GM12878 (cell line): ENCODE measurements around the gene NTN3. TPM values are rescaled to one million over a fixed set of nuclear protein-coding genes. Genes with fewer than 3 reads are reported as not detected.

Source experiments
- TCF3 ChIP-seq: IDR thresholded peaks from 2 replicates; pipeline ENCODE4 v1.6.1; 2012; ENCODE audit warnings: low read depth, mild to moderate bottlenecking, low read length, borderline replicate concordance; ENCODE audit not compliant: insufficient read depth
- polyA plus RNA-seq, 11 experiments: library from polyadenylated mRNA; depleted of rRNA in 4 of 11; unstranded in 6 of 11; stranded (reverse) in 5 of 11; fragments of >200 nt; fragmentation: Nextera tagmentation in 4 of 11; fragmentation: Illumina TruSeq in 1 of 11; extraction: Ambion mirVana in 4 of 11; extraction: Trizol in 1 of 11; gene quantifications; 1 replicate in 1 of 11; 2 replicates in 10 of 11; pipeline versions ENCODE4 v1.2.1 to v1.2.3, GENCODE V29; 2011 to 2016; ENCODE audit warnings: inconsistent platforms in 2 of 11, missing spikeins in 2 of 11, low read depth in 1 of 11
- total RNA-seq, 4 experiments: library from RNA; depleted of rRNA in 3 of 4; stranded (reverse); fragments of >200 nt in 3 of 4; fragmentation: Illumina TruSeq in 1 of 4; extraction: Trizol in 1 of 4; gene quantifications; 2 replicates each; pipeline versions ENCODE4 v1.2.1 to v1.2.3, GENCODE V29; 2013 to 2021
- TF ChIP-seq, protein P1 (sequence below): IDR thresholded peaks from 2 replicates; pipeline ENCODE4 v1.6.1; 2012; ENCODE audit warnings: improper control_type of control experiment, low read depth, low read length; ENCODE audit not compliant: insufficient replicate concordance
- TF ChIP-seq, protein P2 (sequence below): IDR thresholded peaks from 2 replicates; pipeline ENCODE4 v1.6.1; 2012; ENCODE audit warnings: low read length, inconsistent platforms

NTN3 gene
- total and polyA plus RNA-seq, 10 of the 15 experiments (the other 5 are each of a cell fraction or from before 2014, with no cell fraction given): 0.04 TPM; not detected in 9

DNA sequence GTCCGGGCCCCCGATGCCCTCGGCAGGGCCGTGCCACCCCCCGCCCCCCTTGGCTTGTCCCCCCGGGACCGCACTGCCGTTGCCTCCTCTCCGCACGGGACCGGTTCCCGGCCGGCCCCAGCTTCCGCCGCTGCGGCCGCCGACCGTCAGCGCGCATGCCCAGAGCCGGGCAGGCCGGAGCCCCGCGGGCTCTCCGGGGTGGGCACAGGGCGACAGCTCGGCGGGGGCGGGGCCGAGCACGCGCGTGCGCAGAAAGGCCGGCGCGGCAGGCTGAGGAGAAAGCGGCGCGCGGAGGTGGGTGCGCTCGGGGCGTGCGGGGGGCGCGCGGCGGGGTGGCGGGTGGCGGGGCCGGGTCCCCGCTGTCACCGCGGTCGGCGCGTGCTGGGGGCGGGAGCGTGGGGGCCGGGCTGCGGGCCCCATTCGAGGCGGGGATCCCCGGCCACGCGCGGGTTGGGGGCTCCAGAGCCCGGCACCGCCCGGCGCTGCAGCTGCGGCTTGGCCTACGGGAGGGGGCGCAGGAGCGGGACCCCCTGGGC, 3.8 kb downstream of the NTN3 start, which contains the start of gene TBC1D24 (continued):
- TF ChIP-seq, protein P1, sequence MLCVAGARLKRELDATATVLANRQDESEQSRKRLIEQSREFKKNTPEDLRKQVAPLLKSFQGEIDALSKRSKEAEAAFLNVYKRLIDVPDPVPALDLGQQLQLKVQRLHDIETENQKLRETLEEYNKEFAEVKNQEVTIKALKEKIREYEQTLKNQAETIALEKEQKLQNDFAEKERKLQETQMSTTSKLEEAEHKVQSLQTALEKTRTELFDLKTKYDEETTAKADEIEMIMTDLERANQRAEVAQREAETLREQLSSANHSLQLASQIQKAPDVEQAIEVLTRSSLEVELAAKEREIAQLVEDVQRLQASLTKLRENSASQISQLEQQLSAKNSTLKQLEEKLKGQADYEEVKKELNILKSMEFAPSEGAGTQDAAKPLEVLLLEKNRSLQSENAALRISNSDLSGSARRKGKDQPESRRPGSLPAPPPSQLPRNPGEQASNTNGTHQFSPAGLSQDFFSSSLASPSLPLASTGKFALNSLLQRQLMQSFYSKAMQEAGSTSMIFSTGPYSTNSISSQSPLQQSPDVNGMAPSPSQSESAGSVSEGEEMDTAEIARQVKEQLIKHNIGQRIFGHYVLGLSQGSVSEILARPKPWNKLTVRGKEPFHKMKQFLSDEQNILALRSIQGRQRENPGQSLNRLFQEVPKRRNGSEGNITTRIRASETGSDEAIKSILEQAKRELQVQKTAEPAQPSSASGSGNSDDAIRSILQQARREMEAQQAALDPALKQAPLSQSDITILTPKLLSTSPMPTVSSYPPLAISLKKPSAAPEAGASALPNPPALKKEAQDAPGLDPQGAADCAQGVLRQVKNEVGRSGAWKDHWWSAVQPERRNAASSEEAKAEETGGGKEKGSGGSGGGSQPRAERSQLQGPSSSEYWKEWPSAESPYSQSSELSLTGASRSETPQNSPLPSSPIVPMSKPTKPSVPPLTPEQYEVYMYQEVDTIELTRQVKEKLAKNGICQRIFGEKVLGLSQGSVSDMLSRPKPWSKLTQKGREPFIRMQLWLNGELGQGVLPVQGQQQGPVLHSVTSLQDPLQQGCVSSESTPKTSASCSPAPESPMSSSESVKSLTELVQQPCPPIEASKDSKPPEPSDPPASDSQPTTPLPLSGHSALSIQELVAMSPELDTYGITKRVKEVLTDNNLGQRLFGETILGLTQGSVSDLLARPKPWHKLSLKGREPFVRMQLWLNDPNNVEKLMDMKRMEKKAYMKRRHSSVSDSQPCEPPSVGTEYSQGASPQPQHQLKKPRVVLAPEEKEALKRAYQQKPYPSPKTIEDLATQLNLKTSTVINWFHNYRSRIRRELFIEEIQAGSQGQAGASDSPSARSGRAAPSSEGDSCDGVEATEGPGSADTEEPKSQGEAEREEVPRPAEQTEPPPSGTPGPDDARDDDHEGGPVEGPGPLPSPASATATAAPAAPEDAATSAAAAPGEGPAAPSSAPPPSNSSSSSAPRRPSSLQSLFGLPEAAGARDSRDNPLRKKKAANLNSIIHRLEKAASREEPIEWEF: no peak
- TF ChIP-seq TCF3: no peak
- TF ChIP-seq, protein P2, sequence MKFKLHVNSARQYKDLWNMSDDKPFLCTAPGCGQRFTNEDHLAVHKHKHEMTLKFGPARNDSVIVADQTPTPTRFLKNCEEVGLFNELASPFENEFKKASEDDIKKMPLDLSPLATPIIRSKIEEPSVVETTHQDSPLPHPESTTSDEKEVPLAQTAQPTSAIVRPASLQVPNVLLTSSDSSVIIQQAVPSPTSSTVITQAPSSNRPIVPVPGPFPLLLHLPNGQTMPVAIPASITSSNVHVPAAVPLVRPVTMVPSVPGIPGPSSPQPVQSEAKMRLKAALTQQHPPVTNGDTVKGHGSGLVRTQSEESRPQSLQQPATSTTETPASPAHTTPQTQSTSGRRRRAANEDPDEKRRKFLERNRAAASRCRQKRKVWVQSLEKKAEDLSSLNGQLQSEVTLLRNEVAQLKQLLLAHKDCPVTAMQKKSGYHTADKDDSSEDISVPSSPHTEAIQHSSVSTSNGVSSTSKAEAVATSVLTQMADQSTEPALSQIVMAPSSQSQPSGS: no peak
- TF ChIP-seq, all 136 proteins: peak for 10
